ENCODE data around the gene UTS2B. TPM values are rescaled to one million over a fixed set of nuclear protein-coding genes. Genes with fewer than 3 reads are reported as not detected.

Gene UTS2B
- total RNA-seq, 1 donor from 2014 or later: not detected

DNA sequence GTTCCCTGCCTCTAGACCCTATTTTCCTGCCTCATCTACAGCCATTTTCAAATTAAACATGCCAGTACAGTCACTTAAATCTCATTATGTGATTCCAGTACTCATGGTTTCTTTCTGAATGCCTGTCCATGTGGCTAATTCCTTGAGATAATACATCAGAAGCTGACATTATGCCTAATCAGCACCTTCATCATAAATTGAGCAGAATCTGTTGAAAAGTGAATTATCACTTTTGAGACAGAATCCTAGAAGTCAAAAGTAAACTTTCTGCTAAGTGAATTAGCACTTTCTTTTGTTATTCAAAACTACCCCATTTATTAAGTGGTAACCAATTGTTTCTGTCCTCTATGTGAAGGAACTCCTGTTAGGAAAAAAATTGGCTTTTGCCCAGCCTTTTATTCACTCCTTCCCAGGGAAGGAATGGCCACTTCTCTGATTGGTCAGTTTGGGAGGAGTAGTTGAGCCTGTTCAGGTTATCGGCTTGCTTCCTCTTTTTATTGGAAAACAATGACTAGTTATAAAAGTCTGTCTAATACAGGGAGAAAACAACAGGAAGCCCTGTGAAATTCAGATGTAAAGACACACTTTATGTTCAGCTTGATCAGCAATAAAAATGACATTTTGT lies 90.8 kb downstream of the UTS2B start:
- peak; percentile 22 for DNase-seq (ENCODE audit: low read depth)
- no peak for FAIRE-seq
- Histone ChIP-seq H3K4me3 (ENCODE audit: low read depth, low read length) (no peak overlapping the region), H3K27me3 (ENCODE audit: control insufficient read depth, insufficient read depth, low read length) (no peaks in the 10 kb centered on the region), H3K36me3 (ENCODE audit: control insufficient read depth, insufficient read depth, low read length) (no peaks in the 10 kb centered on the region)
- TF ChIP-seq, protein P1, sequence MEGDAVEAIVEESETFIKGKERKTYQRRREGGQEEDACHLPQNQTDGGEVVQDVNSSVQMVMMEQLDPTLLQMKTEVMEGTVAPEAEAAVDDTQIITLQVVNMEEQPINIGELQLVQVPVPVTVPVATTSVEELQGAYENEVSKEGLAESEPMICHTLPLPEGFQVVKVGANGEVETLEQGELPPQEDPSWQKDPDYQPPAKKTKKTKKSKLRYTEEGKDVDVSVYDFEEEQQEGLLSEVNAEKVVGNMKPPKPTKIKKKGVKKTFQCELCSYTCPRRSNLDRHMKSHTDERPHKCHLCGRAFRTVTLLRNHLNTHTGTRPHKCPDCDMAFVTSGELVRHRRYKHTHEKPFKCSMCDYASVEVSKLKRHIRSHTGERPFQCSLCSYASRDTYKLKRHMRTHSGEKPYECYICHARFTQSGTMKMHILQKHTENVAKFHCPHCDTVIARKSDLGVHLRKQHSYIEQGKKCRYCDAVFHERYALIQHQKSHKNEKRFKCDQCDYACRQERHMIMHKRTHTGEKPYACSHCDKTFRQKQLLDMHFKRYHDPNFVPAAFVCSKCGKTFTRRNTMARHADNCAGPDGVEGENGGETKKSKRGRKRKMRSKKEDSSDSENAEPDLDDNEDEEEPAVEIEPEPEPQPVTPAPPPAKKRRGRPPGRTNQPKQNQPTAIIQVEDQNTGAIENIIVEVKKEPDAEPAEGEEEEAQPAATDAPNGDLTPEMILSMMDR (IDR thresholded peaks at IDR 0.05; ENCODE audit: insufficient read depth, low read length, severe bottlenecking): no peak

DNA sequence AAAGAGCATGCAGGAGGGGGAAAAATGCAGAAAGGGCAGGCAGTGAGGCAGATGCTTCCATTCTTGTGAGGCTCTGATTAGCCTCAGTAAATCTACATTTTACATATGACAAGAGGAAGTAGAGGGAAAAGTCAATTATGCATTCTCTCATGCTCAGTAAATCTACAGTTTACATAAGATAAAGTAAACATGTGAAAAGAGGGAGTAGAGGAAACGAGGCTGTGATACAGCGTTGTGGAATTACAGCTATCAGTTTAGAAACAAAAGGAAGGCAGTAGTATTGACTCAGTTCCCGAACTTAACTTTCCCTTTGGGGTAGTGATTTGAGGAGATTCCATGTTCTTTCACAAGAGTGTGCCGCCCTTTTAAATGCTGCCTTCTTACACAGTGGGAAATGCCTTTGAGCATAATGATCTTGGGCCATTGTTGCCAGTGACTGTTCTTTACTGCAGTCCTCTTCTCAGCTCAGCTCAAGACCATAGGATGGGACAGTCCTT lies 92.0 kb downstream of the UTS2B start:
- no peak overlapping the region for H3K4me3 ChIP-seq (ENCODE audit: low read depth, low read length)
- TF ChIP-seq, protein P1 (IDR thresholded peaks at IDR 0.05; ENCODE audit: insufficient read depth, low read length, severe bottlenecking): no peak
- H3K36me3 ChIP-seq (ENCODE audit: control insufficient read depth, insufficient read depth, low read length): no peaks in the 10 kb centered on the region
- DNase-seq (ENCODE audit: low read depth) (peak; percentile 94), FAIRE-seq (no peak)
- H3K27me3 ChIP-seq (ENCODE audit: control insufficient read depth, insufficient read depth, low read length): no peaks in the 10 kb centered on the region

DNA sequence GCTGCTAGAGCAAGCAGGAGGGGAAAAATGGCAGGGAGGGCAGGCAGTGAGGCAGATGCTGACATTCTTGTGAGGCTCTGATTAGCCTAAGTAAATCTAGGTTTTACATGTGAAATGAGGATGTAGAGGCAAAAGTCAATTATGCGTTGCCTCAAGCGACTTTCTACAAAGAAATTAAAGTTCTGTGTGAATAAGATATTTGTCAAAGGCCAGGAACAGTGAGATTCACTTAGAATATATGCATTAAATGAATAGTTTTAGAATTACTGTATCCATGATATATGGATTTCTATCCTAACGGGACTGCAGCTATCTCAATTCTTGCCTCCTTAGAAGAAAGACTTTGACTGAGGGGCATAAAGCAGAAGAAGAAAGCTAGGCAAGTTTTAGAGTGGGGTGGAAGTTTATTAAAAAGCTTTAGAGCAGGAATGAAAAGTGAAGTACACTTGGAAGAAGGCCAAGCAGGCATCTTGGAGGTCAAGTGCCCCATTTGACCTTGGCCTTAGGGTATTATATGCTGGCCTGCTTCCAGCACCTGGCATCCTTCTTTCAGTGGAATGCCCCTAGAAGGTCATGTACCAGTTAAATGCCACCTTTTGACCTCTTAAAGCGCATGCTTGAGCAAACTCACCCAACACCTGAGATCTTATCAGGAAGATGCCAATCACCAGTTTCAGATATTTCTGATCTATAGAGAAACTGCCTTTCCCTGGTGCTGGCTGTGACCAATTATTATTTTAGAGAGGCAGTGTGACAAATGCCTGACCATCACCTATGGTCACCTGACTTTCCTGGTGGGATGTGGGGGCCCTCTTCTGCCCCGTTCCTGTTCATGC lies 93.1 kb downstream of the UTS2B start:
- no peak for DNase-seq (ENCODE audit: low read depth)
- TF ChIP-seq, protein P1 (IDR thresholded peaks at IDR 0.05; ENCODE audit: insufficient read depth, low read length, severe bottlenecking): no peak
- no peaks in the 10 kb centered on the region for H3K27me3 ChIP-seq (ENCODE audit: control insufficient read depth, insufficient read depth, low read length)
- H3K36me3 ChIP-seq (ENCODE audit: control insufficient read depth, insufficient read depth, low read length): no peaks in the 10 kb centered on the region
- no peak for FAIRE-seq
- H3K4me3 ChIP-seq (ENCODE audit: low read depth, low read length): no peak overlapping the region

DNA sequence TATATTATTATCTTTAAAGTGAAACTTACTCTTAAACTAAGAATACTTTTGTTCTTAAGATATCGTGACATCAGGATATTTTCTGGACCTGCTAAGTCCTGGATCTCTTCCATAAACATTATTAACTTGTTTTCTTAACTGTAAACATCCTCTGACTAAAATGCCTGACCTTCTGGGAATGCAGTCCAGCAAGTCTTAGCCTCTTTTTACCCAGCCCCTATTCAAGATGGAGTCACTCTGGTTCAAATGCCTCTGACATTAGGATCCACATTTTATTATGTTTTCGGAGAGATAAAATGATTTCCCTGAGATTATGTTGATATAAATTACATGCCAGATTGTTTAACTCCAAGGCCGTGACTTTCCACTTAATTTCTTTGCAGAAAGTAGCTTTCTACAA lies 93.7 kb downstream of the UTS2B start:
- Histone ChIP-seq H3K36me3 (ENCODE audit: control insufficient read depth, insufficient read depth, low read length) (no peaks in the 10 kb centered on the region), H3K4me3 (ENCODE audit: low read depth, low read length) (no peak overlapping the region), H3K27me3 (ENCODE audit: control insufficient read depth, insufficient read depth, low read length) (no peaks in the 10 kb centered on the region)
- FAIRE-seq: no peak
- peak; percentile 53 for DNase-seq (ENCODE audit: low read depth)
- TF ChIP-seq, protein P1 (IDR thresholded peaks at IDR 0.05; ENCODE audit: insufficient read depth, low read length, severe bottlenecking): no peak

DNA sequence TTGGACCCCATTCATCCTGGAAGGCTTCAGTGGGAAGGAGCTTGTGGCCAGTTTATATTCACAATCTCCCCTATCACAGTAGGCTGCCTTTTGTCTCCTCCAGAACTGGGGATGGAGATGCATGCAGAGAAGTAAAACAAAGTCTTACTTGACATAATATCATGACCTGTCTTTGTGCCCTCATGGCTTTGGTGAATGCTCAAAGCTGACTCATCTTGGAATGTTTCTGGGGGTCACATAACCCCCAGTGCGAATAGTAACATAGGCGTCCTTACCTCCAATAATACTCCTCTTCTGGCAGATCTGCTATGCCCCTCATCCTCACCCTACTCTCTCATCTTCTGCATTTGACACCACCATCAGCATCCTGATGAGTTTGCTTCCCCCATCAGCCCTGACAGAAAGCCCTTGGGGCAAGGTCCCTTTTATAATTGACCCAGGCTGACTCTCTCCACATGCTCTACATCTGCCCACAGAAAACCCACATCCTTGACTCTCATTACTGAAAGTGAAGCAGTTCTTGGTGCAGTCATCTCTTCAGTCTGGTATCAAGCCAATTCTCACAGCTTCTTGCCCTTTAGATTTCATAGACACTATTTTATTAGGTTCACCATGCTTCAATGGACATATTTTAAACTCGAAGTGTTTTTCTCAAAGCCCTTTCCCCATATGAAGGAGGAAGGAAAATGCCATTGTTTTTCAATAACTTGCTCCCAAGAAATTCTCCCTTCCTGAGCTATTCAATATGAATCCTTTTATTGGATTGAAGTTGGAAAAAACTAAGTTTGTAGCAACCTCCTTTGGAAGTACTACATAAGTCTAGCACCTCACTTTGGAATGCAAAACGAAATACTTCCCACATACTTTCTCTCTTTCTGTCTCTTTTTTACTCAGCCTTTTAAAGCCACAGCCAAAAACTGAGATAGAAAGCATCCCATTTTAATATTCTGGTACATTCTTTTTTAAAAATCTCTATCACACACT lies 94.7 kb downstream of the UTS2B start:
- FAIRE-seq: no peak
- Histone ChIP-seq H3K4me3 (ENCODE audit: low read depth, low read length) (no peak overlapping the region), H3K36me3 (ENCODE audit: control insufficient read depth, insufficient read depth, low read length) (no peaks in the 10 kb centered on the region), H3K27me3 (ENCODE audit: control insufficient read depth, insufficient read depth, low read length) (no peaks in the 10 kb centered on the region)
- DNase-seq (ENCODE audit: low read depth): no peak
- TF ChIP-seq, protein P1 (IDR thresholded peaks at IDR 0.05; ENCODE audit: insufficient read depth, low read length, severe bottlenecking): no peak

Measured in bronchial epithelial cell (primary cell).